Endodermal cell (in vitro differentiated cells): ENCODE data around the gene PPME1. TPM values are rescaled to one million over a fixed set of nuclear protein-coding genes. Genes with fewer than 3 reads are reported as not detected.
"Not testable (repeated sequence)": the region's sequence is repeated elsewhere in the genome, so short reads cannot be mapped to it uniquely, and the experiment has no call there.

Source experiments
- DNase-seq: peaks from one replicate; pipeline ENCODE4 v3.0.0-alpha.2; 2017
- H3K27ac ChIP-seq: 2 replicates; pipeline ENCODE4 v1.5.1; 2013; ENCODE audit warnings: mild to moderate bottlenecking, low read depth, low read length, moderate library complexity
- H3K27me3 ChIP-seq: 2 replicates; pipeline ENCODE4 v1.6.1; 2013; ENCODE audit warnings: mild to moderate bottlenecking, low read length, moderate library complexity; ENCODE audit not compliant: insufficient read depth, control insufficient read depth, poor library complexity, severe bottlenecking
- H3K36me3 ChIP-seq: 2 replicates; pipeline ENCODE4 v1.7.0; 2013; ENCODE audit warnings: mild to moderate bottlenecking, low read length, moderate library complexity; ENCODE audit not compliant: control insufficient read depth, insufficient read depth
- H3K4me1 ChIP-seq: one replicate; pipeline ENCODE4 v1.7.0; 2013; ENCODE audit warnings: low read length; ENCODE audit not compliant: control insufficient read depth, insufficient read depth
- H3K4me3 ChIP-seq: 2 replicates; pipeline ENCODE4 v1.5.1; 2013; ENCODE audit warnings: mild to moderate bottlenecking, low read length, moderate library complexity
- H3K9ac ChIP-seq: 2 replicates; pipeline ENCODE4 v1.6.1; 2013; ENCODE audit warnings: mild to moderate bottlenecking, low read length, moderate library complexity; ENCODE audit not compliant: poor library complexity, severe bottlenecking; ENCODE audit errors: extremely low read depth
- H3K9me3 ChIP-seq: 2 replicates; pipeline ENCODE4 v1.6.1; 2013; ENCODE audit warnings: mild to moderate bottlenecking, low read length, moderate library complexity; ENCODE audit not compliant: control insufficient read depth
- H3K27ac Mint-ChIP-seq: 2 replicates; pipeline ENCODE4 v1.8.0; 2020; ENCODE audit warnings: mixed read lengths
- H3K27me3 Mint-ChIP-seq: 2 replicates; pipeline ENCODE4 v1.8.0; 2021; ENCODE audit warnings: mild to moderate bottlenecking, mixed read lengths; ENCODE audit not compliant: insufficient read depth
- H3K36me3 Mint-ChIP-seq: 2 replicates; pipeline ENCODE4 v1.8.0; 2020; ENCODE audit warnings: low read depth, mixed read lengths
- H3K4me1 Mint-ChIP-seq: 2 replicates; pipeline ENCODE4 v1.8.0; 2020; ENCODE audit warnings: mixed read lengths
- H3K4me3 Mint-ChIP-seq: 2 replicates; pipeline ENCODE4 v1.8.0; 2020; ENCODE audit warnings: mild to moderate bottlenecking, moderate library complexity, mixed read lengths
- H3K9me3 Mint-ChIP-seq: 2 replicates; pipeline ENCODE4 v1.8.0; 2020; ENCODE audit warnings: mild to moderate bottlenecking, mixed read lengths
- CTCF ChIP-seq: fragments of 200-600 bp; sonication (generic); conservative IDR thresholded peaks from 2 replicates; pipeline ENCODE4 v1.5.0; 2021; ENCODE audit warnings: antibody characterized with exemption, mild to moderate bottlenecking
- WGBS, 2 experiments: methylation state at CpG; one replicate each; pipeline versions ENCODE4 v1.1.5 to v1.1.7; 2013; ENCODE audit warnings: missing lambda C conversion rate in 2 of 2, mixed read lengths in 1 of 2; ENCODE audit not compliant: insufficient coverage in 1 of 2, insufficient read length in 1 of 2; 5-methylcytosine and 5-hydroxymethylcytosine counted together
- long read RNA-seq, 4 experiments: library from polyadenylated mRNA in 2 of 4; library from RNA in 1 of 4; library from capped mRNA in 1 of 4; stranded (forward) in 3 of 4; unstranded in 1 of 4; transcript quantifications; one replicate each; pipeline ENCODE4 v2.0.0, GENCODE V29; 2020 to 2021; ENCODE audit warnings: inconsistent platforms in 1 of 4
- polyA plus RNA-seq, 2 experiments: library from polyadenylated mRNA; stranded (reverse); fragments of 50-300 nt; gene quantifications; one replicate each; pipeline ENCODE4 v1.2.3, GENCODE V29; 2013
- total RNA-seq, 2 donors: library from RNA; stranded (reverse); fragmentation: NEBNext Ultra II Directional in 1 of 2; extraction: Animal tissue kit (Norgen Biotek cat#: 25700) in 1 of 2; gene quantifications; 2 replicates in 1 of 2; 3 replicates in 1 of 2; pipeline ENCODE4 v1.2.1, GENCODE V29; 2021

Gene PPME1
- total RNA-seq: 10 to 100 TPM; 28.8 to 38.3 TPM
- 47.3 TPM for polyA plus RNA-seq (2013, experiment 1 of 2)
- polyA plus RNA-seq (2013, experiment 2 of 2): 45.9 TPM
- long read RNA-seq, experiment 1, partial matches to known transcripts: 4 of 14 reads
- long read RNA-seq, experiment 1, other reads (novel, unspliced or antisense): 7 of 14 reads
- long read RNA-seq, experiment 2, transcript PPME1-201 (14 exons, 2,677 nt): major isoform, 82 of 96 reads
- long read RNA-seq, experiment 2, partial matches to known transcripts: 5 of 96 reads
- long read RNA-seq, experiment 2, other reads (novel, unspliced or antisense): 9 of 96 reads
- long read RNA-seq, experiment 3, transcript PPME1-201 (14 exons, 2,677 nt): major isoform, 190 of 207 reads
- long read RNA-seq, experiment 3, partial matches to known transcripts: 5 of 207 reads
- long read RNA-seq, experiment 3, other reads (novel, unspliced or antisense): 11 of 207 reads
- long read RNA-seq, experiment 4, transcript PPME1-201 (14 exons, 2,677 nt): major isoform, 17 of 27 reads
- long read RNA-seq, experiment 4, partial matches to known transcripts: 1 of 27 reads
- long read RNA-seq, experiment 4, other reads (novel, unspliced or antisense): 9 of 27 reads

GRCh38 chr11:74170694-74171629 lies at the start of gene PPME1, which contains the start of gene C2CD3:
Gene PPME1 (plus strand): TSS chr11:74171289. CDS start chr11:74171422, 133 bp downstream.
Gene C2CD3 (minus strand): TSS chr11:74171002. CDS start chr11:74170792, 210 bp downstream.
- H3K4me1 ChIP-seq: peaks cover 9% of the 10 kb centered on the region
- Mint-ChIP-seq H3K36me3 (peaks cover 16% of the 10 kb centered on the region), H3K9me3 (no peaks in the 10 kb centered on the region), H3K27me3 (no peaks in the 10 kb centered on the region), H3K27ac (no peak within 1 kb of the TSS), H3K4me1 (peaks cover 3% of the 10 kb centered on the region), H3K4me3 (no peak within 1 kb of the TSS)
- peak; percentile 99 for DNase-seq
- H3K27me3 ChIP-seq: no peaks in the 10 kb centered on the region
- 0% methylated on average over 19 to 68 of the region's 68 CpGs for WGBS, 2 experiments
- H3K36me3 ChIP-seq: peaks cover 23% of the 10 kb centered on the region
- H3K9me3 ChIP-seq: no peaks in the 10 kb centered on the region
- H3K9ac ChIP-seq: peak within 1 kb of the TSS; percentile 78
- H3K4me3 ChIP-seq: peak within 1 kb of the TSS; percentile 86
- peak within 1 kb of the TSS; percentile 71 for H3K27ac ChIP-seq
- TF ChIP-seq CTCF: peak; percentile 49

GRCh38 chr11:74121804-74122203 lies 49.3 kb upstream of the PPME1 start:
- Histone ChIP-seq H3K9me3 (no peaks in the 10 kb centered on the region), H3K4me3 (peak overlapping the region; percentile 7), H3K27me3 (no peaks in the 10 kb centered on the region), H3K27ac (no peak overlapping the region), H3K4me1 (no peaks in the 10 kb centered on the region), H3K9ac (no peak overlapping the region), H3K36me3 (peaks cover 7% of the 10 kb centered on the region)
- Mint-ChIP-seq H3K27me3 (no peaks in the 10 kb centered on the region), H3K9me3 (no peaks in the 10 kb centered on the region), H3K27ac (no peak overlapping the region), H3K4me3 (no peak overlapping the region), H3K4me1 (peaks cover 9% of the 10 kb centered on the region), H3K36me3 (peaks cover 24% of the 10 kb centered on the region)
- 83 to 93% methylated on average over 5 of the region's 5 CpGs for WGBS, 2 experiments
- DNase-seq: no peak
- no peak for TF ChIP-seq CTCF

GRCh38 chr11:74123008-74123448 lies 48.1 kb upstream of the PPME1 start:
- H3K27me3 Mint-ChIP-seq: no peaks in the 10 kb centered on the region
- Histone ChIP-seq H3K9me3 (no peaks in the 10 kb centered on the region), H3K4me3 (no peak overlapping the region), H3K4me1 (no peaks in the 10 kb centered on the region), H3K27ac (no peak overlapping the region), H3K27me3 (no peaks in the 10 kb centered on the region), H3K36me3 (peaks cover 4% of the 10 kb centered on the region), H3K9ac (no peak overlapping the region)
- no peak for TF ChIP-seq CTCF
- no peak overlapping the region for H3K4me3 Mint-ChIP-seq
- H3K36me3 Mint-ChIP-seq: peaks cover 22% of the 10 kb centered on the region
- H3K9me3 Mint-ChIP-seq: no peaks in the 10 kb centered on the region
- no peak for DNase-seq
- H3K27ac Mint-ChIP-seq: no peak overlapping the region
- H3K4me1 Mint-ChIP-seq: peaks cover 9% of the 10 kb centered on the region

- not testable (repeated sequence) for H3K9ac ChIP-seq, H3K27me3 ChIP-seq, H3K4me3 ChIP-seq, H3K27me3 Mint-ChIP-seq, H3K4me1 ChIP-seq, H3K4me3 Mint-ChIP-seq, DNase-seq, H3K4me1 Mint-ChIP-seq, H3K27ac ChIP-seq, H3K27ac Mint-ChIP-seq
- Mint-ChIP-seq H3K36me3 (peaks cover 49% of the 10 kb centered on the region), H3K9me3 (peaks cover 18% of the 10 kb centered on the region)
- Histone ChIP-seq H3K36me3 (peaks cover 30% of the 10 kb centered on the region), H3K9me3 (peaks cover 14% of the 10 kb centered on the region)
- WGBS, 2 experiments: 99% methylated on average over 19 of the region's 33 CpGs; no CpG with 5 or more reads in 1 of the 2 experiments
These were observed 42.0 kb upstream of the PPME1 start for GRCh38 chr11:74129121-74129520.
